Right renal pelvis (tissue), 4 donors: Measurements from ENCODE around the gene CACNA1A. TPM values are rescaled to one million over a fixed set of nuclear protein-coding genes. Genes with fewer than 3 reads are reported as not detected.
"Not testable (repeated sequence)": the region's sequence is repeated elsewhere in the genome, so short reads cannot be mapped to it uniquely, and the experiment has no call there.

Experiments used
- DNase-seq, 4 donors: peaks; one replicate each; pipeline ENCODE4 v3.0.0-alpha.2; 2013; ENCODE audit warnings: low read depth in 4 of 4, low spot score in 3 of 4, missing footprints in 1 of 4
- polyA plus RNA-seq, 4 donors: library from polyadenylated mRNA; unstranded; fragments of 120-200 nt; gene quantifications; one replicate each; pipeline ENCODE4 v1.2.1, GENCODE V29; 2013; ENCODE audit not compliant: insufficient read length in 4 of 4

CACNA1A gene
- polyA plus RNA-seq, 4 donors = 1.7 to 3.0 (median 2.2) TPM

- DNase-seq = no peak
These were observed 132.7 kb downstream of the CACNA1A start for GRCh38 chr19:13373599-13373998.

GRCh38 chr19:13370948-13371347, 135.3 kb downstream of the CACNA1A start:
- DNase-seq = no peak

GRCh38 chr19:13366529-13367143, 139.6 kb downstream of the CACNA1A start:
- DNase-seq = no peak

GRCh38 chr19:13363954-13364353, 142.3 kb downstream of the CACNA1A start:
- no peak for DNase-seq

- DNase-seq = no peak
These were observed 143.0 kb downstream of the CACNA1A start for GRCh38 chr19:13363245-13363644.

- no peak for DNase-seq
These were observed 143.6 kb downstream of the CACNA1A start for GRCh38 chr19:13362668-13363067.

- DNase-seq = not testable (repeated sequence)
These were observed 144.6 kb downstream of the CACNA1A start for GRCh38 chr19:13361726-13362125.

GRCh38 chr19:13356686-13357280, 149.5 kb downstream of the CACNA1A start:
- DNase-seq = no peak

GRCh38 chr19:13356185-13356584, 150.1 kb downstream of the CACNA1A start:
- DNase-seq = no peak

- no peak for DNase-seq
These were observed 150.9 kb downstream of the CACNA1A start for GRCh38 chr19:13355356-13355755.

- DNase-seq = no peak
These were observed 152.7 kb downstream of the CACNA1A start for GRCh38 chr19:13353625-13354024.

- DNase-seq = no peak
These were observed 155.5 kb downstream of the CACNA1A start for GRCh38 chr19:13350759-13351158.

GRCh38 chr19:13350072-13350471, 156.2 kb downstream of the CACNA1A start:
- DNase-seq = no peak

GRCh38 chr19:13347367-13347766, 158.9 kb downstream of the CACNA1A start:
- no peak for DNase-seq

- no peak for DNase-seq
These were observed 162.8 kb downstream of the CACNA1A start for GRCh38 chr19:13343514-13343913.

- no peak for DNase-seq
These were observed 163.6 kb downstream of the CACNA1A start for GRCh38 chr19:13342672-13343071.

- no peak for DNase-seq
These were observed 166.4 kb downstream of the CACNA1A start for GRCh38 chr19:13339869-13340268.

- no peak for DNase-seq
These were observed 169.1 kb downstream of the CACNA1A start for GRCh38 chr19:13337181-13337580.

GRCh38 chr19:13334801-13335481, 171.3 kb downstream of the CACNA1A start:
- no peak for DNase-seq

- no peak for DNase-seq
These were observed 176.0 kb downstream of the CACNA1A start for GRCh38 chr19:13330285-13330684.

- DNase-seq = no peak
These were observed 176.5 kb downstream of the CACNA1A start for GRCh38 chr19:13329766-13330165.

GRCh38 chr19:13328241-13328640, 178.0 kb downstream of the CACNA1A start:
- no peak for DNase-seq
